HG03060 (cell line): Measurements from ENCODE around the gene LRRC36.
A peak's percentile ranks its signal among the peaks of the same experiment; 100 is the strongest.

Experiments used
- ATAC-seq: cut with Tn5 transposase; IDR thresholded peaks from one replicate; pipeline ENCODE4 v1.9.1; 2021; ENCODE audit warnings: low read depth, moderate number of reproducible peaks; ENCODE audit not compliant: unreplicated experiment

Gene LRRC36

DNA sequence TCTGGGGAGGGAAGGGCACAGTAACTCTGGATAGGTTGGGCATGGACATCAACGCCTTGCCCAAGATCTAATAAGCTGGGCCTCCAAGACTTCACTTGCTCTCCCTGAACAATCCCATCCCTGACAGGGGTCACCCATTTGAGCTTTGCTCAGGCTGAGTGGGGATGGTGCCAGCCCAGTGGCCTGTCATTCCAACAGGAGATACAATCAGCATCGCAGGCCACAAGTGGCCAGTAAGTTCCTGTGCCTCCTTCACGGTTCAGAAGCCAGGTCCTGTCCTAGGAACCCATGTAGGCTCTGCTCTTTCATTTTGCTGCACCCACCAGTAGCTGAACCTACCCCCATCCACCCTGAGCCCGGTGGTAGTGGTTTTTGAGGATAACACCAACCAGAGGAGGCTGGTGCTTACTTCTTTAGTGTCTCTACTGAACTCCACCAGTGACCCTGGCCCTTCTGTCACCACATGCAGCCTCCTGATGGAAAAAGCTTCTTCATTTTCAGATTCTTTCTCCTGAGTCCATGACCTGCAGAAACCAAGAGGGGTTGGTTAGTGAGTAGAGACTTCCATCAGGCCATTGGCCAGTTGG, 32.4 kb upstream of the LRRC36 start:
- ATAC-seq, result no peak

DNA sequence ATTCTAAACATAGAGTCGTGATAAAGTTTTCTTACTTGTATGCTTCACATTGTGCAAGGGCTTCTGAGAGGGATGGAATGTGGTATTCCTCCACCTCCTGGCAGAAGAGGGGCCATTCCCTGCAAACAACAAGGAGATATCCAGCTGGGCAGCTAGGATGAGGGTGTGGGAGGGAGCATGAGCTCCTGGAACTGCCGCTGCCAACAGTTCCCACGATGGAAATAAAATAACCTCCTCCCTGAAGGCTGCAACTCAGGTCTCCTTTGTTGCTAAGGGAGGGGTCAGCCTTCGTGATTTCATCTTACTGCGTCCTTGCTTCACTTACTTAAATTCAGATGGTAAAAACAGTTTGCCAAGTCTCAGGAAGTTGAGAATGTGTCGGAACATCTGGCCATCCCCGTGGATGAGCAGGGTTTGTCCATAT, 31.7 kb upstream of the LRRC36 start:
- ATAC-seq, result no peak

DNA sequence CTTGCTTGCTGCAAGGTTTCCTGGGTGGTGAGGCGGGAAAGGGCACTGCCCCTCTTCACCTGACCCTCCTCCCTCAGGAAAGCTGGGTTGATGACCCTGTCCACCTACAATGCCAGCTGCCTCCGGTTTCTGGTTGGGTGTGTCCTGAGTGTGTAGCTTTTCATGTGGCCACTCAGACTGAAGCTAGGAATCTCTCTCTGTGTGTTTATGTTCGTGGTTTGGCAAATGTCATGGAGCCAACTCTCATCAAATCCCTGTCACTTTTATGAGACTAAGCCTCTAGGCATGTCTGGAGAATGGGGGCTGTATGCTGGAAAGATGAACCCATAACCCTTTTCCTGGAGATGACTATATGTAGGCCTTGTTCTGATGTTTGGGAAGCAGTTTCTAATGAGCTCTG, 30.2 kb upstream of the LRRC36 start:
- no peak for ATAC-seq

DNA sequence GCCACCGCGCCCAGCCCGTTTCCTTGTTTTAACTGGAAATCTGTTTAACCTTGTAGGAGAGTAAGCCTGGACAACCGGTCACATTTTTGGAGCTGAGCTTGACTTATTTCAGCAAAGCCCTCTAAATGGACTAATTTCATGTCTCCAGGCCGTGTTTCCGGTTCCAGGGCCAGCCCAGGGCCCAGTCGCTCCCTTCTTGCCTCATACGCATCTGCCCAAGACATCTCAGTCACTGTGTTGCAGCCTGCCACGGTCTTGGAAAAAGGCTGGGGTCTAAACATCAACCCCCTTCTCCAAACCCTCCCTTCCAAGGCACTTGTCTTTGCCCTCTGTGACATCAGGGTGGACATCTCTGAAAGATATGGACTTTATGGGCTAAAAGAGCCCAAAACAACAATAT, 28.3 kb upstream of the LRRC36 start:
- ATAC-seq, result no peak

DNA sequence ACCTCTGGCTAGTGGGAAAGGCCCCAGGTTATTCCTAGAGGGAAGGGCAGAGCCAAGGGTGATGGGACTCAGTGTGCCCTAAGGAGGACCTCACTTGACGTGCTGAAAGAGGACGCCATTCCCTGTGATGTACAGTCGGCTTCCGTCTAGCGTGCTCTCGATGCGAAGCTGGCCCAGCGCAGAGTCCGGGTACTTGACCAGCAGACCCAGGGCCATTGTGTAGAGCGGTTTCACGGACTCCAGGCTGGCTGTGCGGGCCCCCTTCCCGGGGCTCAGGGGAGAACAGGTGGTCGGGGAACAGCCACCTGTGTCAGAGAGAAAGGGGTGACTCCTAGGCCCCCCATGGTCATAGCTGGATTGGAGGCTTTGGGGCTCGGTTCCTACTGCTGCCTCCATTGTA, 27.3 kb upstream of the LRRC36 start:
- no peak for ATAC-seq

DNA sequence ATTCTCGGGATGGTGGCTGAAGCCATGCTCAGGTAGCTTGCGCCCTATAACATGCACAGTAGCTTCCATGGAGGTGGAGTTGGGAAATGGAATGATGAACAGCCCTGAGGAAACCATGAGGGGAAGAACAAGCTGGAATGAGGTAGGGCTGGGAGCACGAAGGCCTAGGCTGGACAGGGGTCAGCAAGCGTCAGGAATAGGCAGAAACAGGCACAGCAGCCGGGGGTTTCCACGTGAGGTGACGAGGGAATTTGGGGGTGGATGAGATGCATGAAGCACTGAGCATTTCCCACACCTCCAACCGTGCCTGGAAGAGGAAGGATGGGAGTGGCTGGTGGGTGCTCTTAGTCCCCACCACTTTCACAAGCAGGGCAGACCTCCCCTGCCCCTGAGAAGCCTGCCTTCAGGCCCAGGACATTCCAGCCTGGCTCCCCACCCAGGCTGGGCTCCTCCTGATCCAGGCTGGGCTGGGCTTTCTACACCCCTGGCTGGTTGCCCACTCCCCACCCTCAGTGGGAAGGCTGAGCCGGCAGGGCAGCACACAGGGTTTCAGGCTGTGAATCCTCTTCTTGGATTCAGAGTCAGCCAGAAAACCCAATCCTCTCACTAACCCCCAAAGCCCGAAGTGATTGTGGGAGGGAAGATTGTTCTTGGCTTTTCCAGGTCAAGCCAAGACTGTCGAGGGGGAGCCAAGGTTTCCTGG, 25.4 kb upstream of the LRRC36 start:
- no peak for ATAC-seq

DNA sequence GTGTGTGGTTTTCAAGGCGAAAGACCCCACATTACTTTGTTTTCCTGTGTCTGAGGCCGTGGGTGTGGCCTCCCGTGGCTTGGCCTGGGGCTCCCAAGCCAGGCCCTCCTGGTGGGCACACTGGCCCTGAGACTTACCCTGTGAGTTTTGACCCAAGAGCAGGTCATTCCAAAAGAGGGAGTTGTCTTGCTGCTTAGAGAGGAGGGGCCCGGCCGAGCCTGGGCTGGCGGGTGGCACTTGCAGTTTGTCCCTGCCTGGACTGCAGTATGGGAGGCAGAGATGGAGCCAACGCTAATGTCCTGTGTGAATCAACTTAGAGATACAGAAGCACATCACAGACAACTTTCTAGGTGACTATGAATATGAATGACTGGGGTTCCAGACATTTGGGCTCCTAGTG, 24.5 kb upstream of the LRRC36 start:
- no peak for ATAC-seq

DNA sequence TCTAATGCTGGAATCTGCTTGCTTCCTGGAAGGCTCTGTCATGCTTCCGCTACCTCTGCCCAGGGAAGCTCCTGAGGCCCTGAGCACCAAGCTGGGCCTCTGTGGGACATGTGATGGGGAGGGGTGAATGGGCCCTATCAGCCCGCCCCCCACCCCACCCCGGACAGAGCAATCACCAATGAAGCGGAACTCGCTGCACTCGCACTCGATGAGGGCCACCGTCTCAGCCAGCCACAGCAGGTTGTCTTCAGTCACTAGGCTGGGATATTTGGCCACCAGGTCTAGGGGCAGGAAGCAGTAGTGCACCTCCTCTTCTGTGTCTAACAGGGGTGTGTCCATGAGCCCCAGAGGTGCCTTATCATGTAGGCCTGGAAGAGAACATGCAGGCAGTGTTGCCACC, 23.6 kb upstream of the LRRC36 start:
- no peak for ATAC-seq

DNA sequence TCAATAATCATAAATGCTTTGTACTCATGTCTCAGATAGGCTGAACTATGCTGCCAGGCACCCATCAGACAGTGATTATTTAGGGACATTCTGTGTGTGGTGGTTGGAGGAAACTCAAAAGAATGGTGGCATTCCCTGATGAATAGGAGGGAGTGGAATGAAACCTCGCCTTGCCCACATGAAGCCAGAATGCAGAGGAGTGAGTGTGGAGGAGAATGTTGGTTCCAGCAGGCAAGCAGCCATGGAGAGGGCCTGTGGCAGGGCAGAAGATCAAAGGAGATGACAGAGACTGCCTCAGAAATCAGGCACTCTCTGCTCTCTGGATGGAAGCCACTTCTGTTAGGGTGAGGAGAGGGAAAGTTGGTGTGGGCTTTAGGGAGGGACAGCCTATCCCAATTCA, 22.6 kb upstream of the LRRC36 start:
- no peak for ATAC-seq

DNA sequence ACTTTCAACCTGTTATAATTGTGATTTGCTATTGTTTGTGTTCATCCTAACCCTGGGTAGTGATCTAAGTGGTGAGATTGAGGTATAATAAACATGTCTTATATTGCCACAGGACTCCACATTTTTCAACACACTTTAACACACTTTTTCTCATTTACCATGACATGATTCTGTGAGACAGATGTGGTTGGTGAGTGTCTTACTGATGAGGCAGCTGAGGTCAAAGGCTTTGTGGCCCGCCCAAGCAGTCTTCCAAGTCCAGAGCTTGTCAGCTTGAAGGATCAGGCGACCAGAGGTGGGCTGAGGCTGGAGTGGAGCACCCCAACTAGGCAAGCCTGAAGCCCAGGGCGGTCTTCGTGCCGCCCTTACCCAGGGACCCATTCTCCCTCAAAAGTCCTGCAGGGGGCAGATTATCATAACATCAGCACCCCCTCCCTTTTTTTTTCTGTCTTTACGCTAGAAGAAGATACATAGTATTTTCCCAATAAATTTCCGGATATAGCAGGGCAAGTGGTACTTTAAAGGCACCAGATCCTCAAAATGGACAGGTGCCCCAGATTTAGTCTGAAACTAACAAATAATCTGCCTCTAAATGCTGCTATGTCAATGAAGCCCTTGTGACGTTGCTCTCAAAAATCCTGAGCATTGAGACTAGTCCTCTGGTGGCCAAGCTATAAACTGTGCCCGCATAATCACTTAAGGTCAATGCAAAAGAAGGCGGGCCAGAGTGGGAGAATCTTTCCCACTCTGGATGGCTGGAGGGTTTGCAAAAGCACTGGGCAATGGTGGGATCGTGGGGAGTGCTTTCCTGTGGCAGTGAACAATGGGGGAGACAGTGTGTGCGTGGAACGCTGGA, 21.2 kb upstream of the LRRC36 start:
- no peak for ATAC-seq

DNA sequence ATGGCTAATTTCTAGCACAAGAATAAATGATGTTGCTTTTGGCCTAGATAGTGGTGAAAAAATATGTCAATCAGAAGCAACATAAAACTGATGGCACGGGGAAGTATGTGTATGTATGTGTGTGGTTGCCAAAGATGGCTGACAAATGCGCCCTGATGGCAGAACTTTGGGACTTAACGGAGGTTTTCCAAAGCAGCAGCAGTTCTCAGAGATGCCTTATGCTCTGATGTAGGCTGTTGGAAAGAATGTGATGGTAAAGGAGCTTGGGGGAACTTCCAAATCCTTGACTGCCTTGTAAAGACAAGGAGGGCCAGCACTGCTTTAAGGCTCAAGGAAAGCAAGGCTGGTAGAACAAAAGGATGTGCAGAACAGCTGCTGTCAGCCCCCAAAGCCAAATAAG, 16.1 kb upstream of the LRRC36 start:
- no peak for ATAC-seq

DNA sequence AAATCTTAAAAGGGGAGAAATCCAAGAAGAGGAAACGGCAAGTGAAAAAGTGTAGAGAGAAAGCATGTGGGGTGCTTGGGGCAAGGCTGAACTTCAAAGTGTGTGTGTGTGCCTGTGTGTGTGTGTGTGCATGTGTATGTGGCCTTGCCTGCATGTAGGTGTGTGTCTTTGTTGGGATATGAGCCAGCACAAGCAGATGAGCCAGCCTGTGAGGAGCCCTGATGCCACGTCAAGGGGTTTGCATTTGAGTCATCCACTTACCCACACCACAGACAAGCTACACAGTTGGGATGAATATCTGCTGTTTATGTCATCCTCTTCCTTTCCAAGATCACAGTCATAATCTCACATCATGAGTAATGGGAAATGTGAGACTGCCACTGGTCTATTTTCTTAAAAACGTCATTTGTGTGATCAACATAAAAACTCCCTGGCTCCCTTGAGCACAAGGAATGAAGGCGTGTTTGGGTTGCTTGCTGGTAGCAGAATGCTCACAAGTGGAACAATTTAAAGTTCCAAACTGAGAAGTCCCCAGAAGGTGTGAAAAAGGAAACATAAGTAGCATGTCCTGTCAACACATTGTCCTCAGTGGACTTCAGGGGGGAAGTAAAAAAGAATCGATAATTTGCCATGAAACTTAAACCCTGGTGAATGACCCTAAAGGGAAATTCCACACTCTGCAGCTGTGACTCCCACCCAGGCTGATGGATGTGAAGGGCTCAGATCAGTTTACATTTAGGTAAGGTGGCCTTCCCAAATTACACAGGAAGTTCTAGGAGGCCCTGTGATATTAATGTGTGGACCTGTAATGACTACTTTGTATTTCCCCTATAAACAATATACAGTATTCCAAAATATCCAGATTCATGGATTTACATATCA, 14.8 kb upstream of the LRRC36 start:
- ATAC-seq, result peak; percentile 67

DNA sequence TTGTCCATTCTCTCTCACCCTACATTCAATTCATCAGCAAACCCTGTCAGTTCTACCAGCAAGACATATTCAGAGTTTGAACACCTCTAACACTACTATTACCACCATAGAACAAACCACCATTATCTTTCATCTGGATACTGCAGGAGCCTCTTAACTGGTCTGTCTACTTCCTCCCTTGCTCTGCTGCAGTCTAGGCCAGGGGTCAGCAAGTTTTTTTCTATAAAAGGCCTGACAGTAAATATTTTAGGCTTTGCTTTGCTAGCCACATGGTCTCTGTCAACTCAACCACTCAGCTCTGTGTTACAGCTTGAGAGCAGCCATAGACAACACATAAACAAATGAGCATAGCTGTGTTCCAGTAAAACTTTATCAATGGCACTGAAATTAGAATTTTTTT, 13.9 kb upstream of the LRRC36 start:
- no peak for ATAC-seq

DNA sequence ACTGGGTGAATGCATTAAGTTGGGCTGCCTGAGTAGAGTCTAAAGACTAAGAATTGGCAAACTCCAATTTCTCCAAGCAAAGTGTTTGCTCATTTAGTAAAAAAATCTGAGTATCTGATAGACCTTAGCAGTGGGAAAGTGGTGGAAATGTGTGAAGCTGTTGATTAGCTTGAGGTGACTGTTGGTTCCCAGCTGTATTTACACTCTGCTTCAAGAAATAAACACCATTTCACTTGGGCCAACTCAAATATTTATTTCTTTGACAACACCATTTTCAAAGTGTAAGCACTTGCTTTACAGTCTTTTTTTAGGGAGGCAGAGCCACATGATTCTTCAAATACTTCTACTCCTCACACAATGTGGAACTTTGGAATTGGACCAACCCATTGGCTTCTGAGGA, 8.8 kb upstream of the LRRC36 start:
- no peak for ATAC-seq

DNA sequence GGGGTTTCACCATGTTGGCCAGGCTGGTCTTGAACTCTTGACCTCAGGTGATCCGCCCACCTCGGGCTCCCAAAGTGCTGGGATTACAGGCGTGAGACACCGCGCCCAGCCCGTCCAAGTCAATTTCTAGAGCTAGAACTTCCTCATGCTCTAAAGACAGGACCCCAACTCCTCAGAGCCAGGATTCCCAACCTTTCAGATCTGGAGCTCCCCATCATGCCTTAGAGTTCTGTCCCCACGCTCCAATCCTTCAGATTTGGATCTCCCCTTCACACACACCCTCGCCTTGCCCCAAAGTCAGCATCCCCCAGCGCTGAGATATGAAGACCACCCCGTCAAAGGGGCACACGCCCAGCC, 522 bp upstream of the LRRC36 start:
- no peak for ATAC-seq

DNA sequence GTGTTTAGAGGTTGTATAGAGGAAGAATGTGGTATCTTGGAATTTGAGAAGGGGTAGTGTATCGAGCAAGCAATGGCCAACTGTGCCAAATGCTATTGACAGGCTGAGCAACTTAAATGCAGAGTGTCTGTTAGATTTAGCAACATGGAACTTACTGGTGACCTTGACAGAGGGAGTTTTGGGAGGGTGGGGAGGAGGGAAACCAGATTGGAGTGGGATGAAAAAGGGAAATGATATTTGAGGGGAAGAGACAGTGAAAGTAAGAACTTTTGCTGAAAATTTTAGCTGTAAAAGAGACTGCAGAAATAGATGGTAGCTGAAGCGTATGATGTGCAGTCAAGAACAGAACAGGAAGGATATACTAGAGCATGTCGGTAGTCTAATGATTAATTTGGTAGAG, 1.1 kb downstream of the LRRC36 start:
- no peak for ATAC-seq

DNA sequence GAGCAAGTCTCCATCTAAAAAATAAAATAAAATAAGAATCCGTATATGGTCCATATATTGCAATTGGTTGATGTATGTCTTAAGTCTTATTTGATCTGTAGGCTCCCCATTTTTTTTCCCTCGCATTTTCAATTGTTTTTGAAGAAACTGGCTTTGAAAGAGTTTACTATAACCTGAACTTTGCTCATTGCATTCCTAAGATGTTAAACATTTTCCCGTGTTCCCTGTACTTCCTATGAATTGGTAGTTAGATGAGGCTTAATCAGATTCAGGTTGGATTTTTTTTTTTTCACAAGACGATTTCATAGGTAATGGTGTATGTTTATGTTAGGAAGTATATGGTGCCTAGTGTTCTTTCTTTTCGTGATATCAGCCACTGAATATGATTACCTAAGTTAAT, 3.3 kb downstream of the LRRC36 start:
- ATAC-seq, result no peak

DNA sequence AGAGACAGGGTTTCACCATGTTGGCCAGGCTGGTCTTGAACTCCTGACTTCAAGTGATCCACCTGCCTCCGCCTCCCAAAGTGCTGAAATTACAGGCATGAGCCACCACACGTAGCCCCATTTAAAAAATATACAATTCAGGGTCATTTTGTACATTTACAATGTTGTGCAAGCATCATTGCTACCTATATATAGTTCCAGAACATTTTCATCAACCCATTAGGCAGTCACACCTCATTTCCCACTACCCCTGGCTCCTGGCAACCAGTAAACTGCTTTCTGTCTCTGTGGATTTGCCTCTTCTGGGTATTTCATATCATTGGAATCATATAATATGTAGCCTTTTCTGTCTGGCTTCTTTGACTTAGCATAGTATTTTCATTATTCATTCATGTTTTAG, 6.7 kb downstream of the LRRC36 start:
- ATAC-seq, result no peak

DNA sequence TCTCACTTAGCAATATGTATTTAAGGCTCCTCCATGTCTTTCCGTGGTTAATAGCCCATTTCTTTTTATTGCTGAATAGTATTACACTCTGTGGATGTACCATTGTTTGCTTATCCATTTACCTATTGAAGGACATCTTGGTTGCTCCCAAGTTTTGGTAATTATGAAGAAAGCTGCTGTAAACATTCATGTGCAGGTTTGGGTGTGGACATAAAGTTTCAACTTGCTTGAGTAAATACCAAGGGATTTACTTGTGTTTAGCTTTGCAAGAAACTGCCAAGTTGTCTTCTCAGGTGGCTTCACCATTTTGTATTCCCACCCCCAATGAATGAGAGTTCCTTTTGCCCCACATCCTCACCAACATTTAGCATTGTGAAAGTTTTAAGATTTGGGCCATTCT, 9.5 kb downstream of the LRRC36 start:
- ATAC-seq, result no peak

DNA sequence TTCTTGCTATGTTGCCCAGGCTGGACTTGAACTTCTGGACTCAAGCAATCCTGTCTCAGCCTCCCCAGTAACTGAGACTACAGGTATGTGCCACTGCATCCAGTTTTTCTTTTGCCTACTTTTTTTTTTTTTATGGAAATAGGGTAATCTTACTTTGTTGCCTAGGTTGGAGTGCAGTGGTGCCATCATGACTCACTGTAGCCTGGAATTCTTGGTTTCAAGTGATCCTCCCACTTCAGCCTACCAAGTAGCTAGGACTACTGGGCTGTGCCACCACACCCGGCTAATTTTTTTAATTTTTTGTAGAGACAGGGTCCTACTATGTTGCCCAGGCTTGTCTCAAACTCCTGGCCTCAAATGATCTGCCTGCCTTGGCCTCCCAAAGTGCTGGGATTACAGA, 10.0 kb downstream of the LRRC36 start:
- ATAC-seq, result no peak

DNA sequence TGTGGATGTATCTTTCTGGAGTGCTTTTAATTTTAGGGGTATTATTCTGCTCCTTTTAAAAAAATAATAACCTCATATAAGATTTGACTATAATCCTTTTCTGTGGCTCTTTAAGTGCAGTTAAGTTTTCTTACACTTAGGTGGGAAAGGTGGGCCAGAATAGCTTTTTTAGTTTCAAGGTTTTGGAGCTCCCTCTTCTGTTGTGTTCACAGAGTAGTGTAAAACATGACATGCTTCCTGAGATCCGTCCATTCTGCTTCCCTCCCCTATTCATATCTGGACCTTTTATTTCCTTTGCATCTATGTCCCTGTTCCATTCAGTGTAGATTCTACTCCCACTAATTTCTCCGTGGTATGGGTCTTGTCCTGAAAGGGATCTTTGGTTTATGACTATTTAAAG, 12.8 kb downstream of the LRRC36 start:
- no peak for ATAC-seq
